ENCODE data around the gene MBOAT2.

DNA sequence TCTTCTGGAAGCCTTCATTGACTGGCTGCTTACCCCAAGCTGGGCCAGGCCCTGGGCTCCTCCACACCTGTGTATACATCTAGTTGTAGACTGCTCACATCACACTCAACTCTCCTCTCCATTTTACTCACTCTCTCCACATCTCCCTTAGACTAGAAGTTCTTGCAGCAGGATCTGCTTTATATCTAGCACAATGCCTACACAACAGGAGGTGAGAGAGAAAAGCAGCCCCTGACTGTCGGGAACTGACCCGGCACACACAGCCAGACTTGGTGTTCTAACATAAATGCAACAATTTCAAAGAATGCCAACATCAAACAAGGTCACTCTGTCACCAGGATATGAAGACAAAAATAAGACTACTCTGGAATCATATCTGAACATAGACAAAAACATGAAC lies 172.0 kb downstream of the MBOAT2 start:
- no peak for TF ChIP-seq POLR2A (IDR thresholded peaks at IDR 0.05)
- TF ChIP-seq POLR2AphosphoS5 (IDR thresholded peaks at IDR 0.05), result no peak
- TF ChIP-seq, protein P1, sequence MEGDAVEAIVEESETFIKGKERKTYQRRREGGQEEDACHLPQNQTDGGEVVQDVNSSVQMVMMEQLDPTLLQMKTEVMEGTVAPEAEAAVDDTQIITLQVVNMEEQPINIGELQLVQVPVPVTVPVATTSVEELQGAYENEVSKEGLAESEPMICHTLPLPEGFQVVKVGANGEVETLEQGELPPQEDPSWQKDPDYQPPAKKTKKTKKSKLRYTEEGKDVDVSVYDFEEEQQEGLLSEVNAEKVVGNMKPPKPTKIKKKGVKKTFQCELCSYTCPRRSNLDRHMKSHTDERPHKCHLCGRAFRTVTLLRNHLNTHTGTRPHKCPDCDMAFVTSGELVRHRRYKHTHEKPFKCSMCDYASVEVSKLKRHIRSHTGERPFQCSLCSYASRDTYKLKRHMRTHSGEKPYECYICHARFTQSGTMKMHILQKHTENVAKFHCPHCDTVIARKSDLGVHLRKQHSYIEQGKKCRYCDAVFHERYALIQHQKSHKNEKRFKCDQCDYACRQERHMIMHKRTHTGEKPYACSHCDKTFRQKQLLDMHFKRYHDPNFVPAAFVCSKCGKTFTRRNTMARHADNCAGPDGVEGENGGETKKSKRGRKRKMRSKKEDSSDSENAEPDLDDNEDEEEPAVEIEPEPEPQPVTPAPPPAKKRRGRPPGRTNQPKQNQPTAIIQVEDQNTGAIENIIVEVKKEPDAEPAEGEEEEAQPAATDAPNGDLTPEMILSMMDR (IDR thresholded peaks at IDR 0.05), result no peak
